NB4 (cell line): Measurements from ENCODE around the gene C18orf32.

Experiments
- DNase-seq: peaks from one replicate; pipeline ENCODE4 v3.0.0; 2010; ENCODE audit warnings: low read depth
- H3K4me3 ChIP-seq: one replicate; pipeline ENCODE4 v1.5.1; 2011; ENCODE audit warnings: mild to moderate bottlenecking, low read depth, low read length, moderate library complexity
- MYC ChIP-seq: IDR thresholded peaks from 2 replicates; pipeline ENCODE4 v1.6.1; 2011; ENCODE audit warnings: low read depth, low read length
- POLR2A ChIP-seq: IDR thresholded peaks from 2 replicates; pipeline ENCODE4 v1.6.1; 2011; ENCODE audit warnings: mild to moderate bottlenecking; ENCODE audit not compliant: insufficient read length; ENCODE audit errors: extremely low read depth
- TF ChIP-seq, protein P1 (sequence below): IDR thresholded peaks from 2 replicates; pipeline ENCODE4 v1.6.1; 2011; ENCODE audit warnings: low read depth, low read length
- TF ChIP-seq, protein P2 (sequence below): IDR thresholded peaks from one replicate; pipeline ENCODE4 v1.5.1; 2012; ENCODE audit warnings: low read depth, low read length

C18orf32 gene

DNA sequence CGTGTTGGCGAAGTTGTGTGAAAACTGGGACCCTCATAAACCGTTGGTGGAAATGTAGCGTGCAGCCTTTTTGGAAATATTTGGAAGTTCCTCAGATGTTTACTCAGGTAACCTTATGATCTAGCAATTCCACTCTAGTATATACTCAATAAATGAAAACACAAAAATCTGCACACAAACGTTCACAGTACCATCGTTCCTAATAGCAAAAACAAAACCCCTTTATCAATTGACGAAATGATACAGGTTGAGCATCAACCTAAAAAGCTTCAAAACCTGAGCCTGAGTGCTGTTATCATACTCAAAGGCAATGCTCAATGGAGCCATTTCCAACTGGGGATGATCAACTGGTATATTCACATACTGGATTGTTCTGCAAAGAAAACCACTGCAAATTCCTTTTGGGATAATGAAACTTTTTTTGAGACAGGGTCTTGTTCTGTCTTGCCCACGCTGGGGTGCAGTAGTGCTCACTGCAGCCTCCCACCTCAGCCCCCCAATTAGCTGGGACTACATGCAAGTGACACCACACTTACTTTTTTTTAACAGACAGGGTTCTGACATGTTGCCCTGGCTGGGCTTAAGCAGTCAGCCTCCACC lies 777 bp upstream of the C18orf32 start:
- TF ChIP-seq, protein P1, sequence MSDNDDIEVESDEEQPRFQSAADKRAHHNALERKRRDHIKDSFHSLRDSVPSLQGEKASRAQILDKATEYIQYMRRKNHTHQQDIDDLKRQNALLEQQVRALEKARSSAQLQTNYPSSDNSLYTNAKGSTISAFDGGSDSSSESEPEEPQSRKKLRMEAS = no peak
- TF ChIP-seq, protein P2, sequence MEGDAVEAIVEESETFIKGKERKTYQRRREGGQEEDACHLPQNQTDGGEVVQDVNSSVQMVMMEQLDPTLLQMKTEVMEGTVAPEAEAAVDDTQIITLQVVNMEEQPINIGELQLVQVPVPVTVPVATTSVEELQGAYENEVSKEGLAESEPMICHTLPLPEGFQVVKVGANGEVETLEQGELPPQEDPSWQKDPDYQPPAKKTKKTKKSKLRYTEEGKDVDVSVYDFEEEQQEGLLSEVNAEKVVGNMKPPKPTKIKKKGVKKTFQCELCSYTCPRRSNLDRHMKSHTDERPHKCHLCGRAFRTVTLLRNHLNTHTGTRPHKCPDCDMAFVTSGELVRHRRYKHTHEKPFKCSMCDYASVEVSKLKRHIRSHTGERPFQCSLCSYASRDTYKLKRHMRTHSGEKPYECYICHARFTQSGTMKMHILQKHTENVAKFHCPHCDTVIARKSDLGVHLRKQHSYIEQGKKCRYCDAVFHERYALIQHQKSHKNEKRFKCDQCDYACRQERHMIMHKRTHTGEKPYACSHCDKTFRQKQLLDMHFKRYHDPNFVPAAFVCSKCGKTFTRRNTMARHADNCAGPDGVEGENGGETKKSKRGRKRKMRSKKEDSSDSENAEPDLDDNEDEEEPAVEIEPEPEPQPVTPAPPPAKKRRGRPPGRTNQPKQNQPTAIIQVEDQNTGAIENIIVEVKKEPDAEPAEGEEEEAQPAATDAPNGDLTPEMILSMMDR = no peak
- TF ChIP-seq POLR2A (no peak), MYC (no peak)
- peak; percentile 33 for DNase-seq
- peak overlapping the region; percentile 73 for H3K4me3 ChIP-seq

DNA sequence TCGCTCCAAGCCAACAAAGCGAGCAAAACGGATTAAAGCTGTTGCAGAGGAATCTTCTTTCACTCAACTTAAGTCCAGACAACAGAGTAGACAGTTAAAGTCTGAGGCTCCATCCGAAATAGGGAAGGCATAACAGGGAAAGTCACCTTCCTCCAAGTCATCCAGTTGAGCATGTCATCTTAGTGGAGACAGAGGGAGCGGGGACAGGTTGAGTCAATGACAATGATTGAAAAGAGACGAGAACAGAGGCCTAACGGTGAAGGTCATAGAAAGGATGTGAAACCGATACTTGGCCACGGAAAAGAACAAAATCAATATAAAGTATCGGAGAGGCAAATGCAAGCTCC lies 455 bp downstream of the C18orf32 start:
- DNase-seq = no peak

DNA sequence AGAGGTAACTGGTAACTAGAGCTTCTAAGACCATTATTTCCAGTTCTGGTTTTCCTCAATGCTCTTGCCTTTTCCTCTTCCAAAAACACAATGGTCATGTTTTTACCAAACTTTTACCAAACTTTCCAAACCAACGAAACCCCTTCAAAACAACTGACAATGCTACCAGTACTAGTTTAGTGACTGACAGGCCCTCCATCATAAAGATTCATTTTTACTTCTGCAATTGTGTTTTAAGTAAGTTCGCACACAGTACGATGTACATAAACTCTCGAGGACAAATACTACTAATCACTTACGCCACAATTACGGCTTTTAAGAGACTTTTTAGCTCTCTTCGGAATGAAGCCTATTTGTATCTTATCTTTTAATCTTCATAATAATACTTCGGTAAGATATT lies 900 bp downstream of the C18orf32 start:
- peak; percentile 34 for DNase-seq
- H3K4me3 ChIP-seq = peak overlapping the region; percentile 73
- TF ChIP-seq, protein P2 = no peak
- no peak for TF ChIP-seq MYC
- TF ChIP-seq, protein P1 = no peak
- no peak for TF ChIP-seq POLR2A

More for the DNA sequence above, 455 bp downstream of the C18orf32 start:
- TF ChIP-seq MYC = no peak
- TF ChIP-seq, protein P2 = no peak
- no peak for TF ChIP-seq POLR2A
- TF ChIP-seq, protein P1 = no peak
- peak overlapping the region; percentile 73 for H3K4me3 ChIP-seq

DNA sequence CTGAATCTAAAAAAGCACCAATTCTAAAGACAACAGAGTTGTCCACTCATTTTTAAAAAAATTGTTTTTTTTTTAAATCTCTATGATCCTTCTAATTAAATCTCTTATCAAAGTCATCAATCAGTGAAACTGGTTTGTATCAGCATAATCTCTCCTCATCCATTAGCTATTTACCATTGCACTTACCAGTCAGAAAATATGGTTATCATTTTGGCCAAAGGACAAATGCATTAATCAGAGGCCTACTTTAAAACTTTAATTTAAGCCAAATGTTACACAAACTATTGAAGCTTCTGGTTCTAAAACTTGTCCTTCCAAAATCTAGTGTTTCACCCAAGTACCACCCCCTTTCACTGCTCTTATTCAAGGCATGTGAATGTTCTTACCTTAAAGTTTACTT lies 3.8 kb downstream of the C18orf32 start:
- H3K4me3 ChIP-seq = no peak overlapping the region
- no peak for DNase-seq
- TF ChIP-seq, protein P2 = no peak
- TF ChIP-seq POLR2A (no peak), MYC (no peak)
- TF ChIP-seq, protein P1 = no peak

DNA sequence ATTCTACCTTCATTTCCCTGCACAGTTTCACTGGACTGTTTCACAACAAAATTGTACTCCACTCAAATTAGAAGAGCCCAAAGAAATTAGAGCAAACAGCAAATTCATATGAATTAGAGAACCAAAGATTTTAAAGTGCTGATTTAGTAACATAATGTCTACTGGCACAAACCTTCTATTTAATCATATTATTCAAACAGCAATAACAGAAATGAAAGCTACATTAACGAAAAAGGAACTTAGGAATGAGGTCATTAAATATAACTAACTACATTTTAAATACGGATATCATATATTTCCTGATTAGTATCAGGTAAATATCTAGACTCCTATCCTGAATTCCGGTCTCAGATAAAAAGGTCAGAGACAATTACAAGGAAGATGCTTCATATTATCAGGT lies 5.1 kb downstream of the C18orf32 start:
- DNase-seq = no peak
- no peak overlapping the region for H3K4me3 ChIP-seq
- TF ChIP-seq, protein P2 = no peak
- TF ChIP-seq, protein P1 = no peak
- TF ChIP-seq POLR2A (no peak), MYC (no peak)
